ENCODE measurements around the gene CASK. TPM values are rescaled to one million over a fixed set of nuclear protein-coding genes. Genes with fewer than 3 reads are reported as not detected.
A peak's percentile ranks its signal among the peaks of the same experiment; 100 is the strongest.

CASK gene
- total RNA-seq, 1 donor from 2014 or later = 33.7 TPM

DNA sequence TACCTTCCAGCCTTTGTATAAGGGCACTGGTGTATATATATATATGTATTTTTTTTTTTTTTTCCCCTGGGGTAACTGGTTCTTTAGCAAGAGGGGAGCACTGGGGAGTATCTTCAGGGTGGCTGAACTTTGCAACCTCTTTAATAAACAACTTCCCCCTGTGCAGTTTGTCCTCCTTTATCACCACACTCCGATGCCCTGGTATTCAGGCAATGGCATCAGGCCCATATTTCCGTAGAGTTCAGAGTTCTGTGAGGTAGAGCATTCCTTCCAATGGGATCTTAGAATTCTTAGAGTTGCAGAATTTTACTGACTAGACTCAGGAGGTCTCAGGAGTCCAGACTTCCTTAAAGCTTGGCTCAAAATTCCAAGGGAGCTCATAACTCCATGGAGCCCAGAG, 451.6 kb downstream of the CASK start:
- Histone ChIP-seq H3K9me3 (no peaks in the 10 kb centered on the region), H3K36me3 (no peaks in the 10 kb centered on the region), H3K4me1 (no peaks in the 10 kb centered on the region), H3K27me3 (no peaks in the 10 kb centered on the region), H3K4me3 (no peak overlapping the region), H3K27ac (no peak overlapping the region)
- intact Hi-C loops (cut with DNase I) = no loop called here
- TF ChIP-seq, protein P1, sequence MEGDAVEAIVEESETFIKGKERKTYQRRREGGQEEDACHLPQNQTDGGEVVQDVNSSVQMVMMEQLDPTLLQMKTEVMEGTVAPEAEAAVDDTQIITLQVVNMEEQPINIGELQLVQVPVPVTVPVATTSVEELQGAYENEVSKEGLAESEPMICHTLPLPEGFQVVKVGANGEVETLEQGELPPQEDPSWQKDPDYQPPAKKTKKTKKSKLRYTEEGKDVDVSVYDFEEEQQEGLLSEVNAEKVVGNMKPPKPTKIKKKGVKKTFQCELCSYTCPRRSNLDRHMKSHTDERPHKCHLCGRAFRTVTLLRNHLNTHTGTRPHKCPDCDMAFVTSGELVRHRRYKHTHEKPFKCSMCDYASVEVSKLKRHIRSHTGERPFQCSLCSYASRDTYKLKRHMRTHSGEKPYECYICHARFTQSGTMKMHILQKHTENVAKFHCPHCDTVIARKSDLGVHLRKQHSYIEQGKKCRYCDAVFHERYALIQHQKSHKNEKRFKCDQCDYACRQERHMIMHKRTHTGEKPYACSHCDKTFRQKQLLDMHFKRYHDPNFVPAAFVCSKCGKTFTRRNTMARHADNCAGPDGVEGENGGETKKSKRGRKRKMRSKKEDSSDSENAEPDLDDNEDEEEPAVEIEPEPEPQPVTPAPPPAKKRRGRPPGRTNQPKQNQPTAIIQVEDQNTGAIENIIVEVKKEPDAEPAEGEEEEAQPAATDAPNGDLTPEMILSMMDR (IDR thresholded peaks at IDR 0.05) = no peak
- DNase-seq (ENCODE audit: low spot score in 2 of 2) = no peak

DNA sequence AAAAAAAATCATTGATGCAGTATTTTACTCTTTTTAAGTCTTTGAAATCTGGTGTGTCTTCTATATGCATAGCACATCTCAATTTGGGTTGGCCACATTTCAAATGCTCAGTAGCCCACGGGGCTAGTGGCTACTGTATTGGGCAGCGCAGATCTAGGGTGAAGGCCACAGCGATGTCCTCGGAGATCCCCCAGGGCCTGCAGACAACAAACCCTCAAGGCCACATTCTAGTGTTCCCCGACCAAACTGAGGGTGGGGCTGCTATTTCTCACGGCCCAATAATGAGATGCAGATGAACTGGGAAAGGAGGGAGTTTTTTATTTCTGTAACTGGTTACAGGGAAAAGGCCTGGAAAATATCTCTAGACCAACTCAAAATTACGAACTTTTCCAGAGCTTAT, 452.6 kb downstream of the CASK start:
- TF ChIP-seq, protein P1 (IDR thresholded peaks at IDR 0.05) = no peak
- Histone ChIP-seq H3K4me3 (no peak overlapping the region), H3K27ac (no peak overlapping the region), H3K27me3 (no peaks in the 10 kb centered on the region), H3K36me3 (no peaks in the 10 kb centered on the region), H3K4me1 (no peaks in the 10 kb centered on the region), H3K9me3 (no peaks in the 10 kb centered on the region)
- DNase-seq (ENCODE audit: low spot score in 2 of 2) = no peak
- intact Hi-C loops (cut with DNase I) = no loop called here

DNA sequence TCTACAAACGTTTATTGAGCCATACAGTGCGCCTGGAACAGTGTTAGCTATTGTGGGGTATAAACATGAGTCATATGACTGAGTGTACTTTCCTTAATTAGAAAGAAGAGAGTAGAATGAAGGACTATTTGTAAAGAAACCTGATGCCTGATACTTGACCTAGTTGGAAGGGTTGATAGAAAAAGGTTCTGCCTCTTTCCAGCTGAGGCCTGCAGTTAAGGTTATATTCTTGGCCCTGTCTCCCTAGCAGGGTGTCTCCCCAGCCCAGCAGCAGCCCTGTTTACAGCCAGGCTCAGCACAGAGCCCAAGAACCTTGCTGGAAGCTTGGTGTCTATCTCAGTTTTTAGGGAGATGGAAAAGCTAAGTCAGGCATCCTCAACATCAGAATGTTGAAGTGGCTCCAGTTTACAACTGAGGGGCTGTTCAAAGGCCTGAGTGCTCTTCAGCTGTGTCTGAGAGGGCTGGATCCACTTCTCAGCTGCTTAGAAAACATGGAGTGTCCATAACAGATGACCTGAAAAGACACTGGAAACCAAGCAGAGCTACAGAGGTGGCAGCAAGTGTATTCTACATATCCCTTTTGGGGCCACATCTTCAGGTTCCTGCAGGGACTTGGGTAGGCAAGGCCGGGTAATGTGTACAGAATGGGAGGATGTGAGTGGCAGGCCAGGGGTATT, 454.6 kb downstream of the CASK start:
- H3K9me3 ChIP-seq = no peaks in the 10 kb centered on the region
- no peaks in the 10 kb centered on the region for H3K36me3 ChIP-seq
- H3K4me3 ChIP-seq = no peak overlapping the region
- intact Hi-C loops (cut with DNase I) = no loop called here
- H3K27me3 ChIP-seq = no peaks in the 10 kb centered on the region
- no peaks in the 10 kb centered on the region for H3K4me1 ChIP-seq
- TF ChIP-seq, protein P1 (IDR thresholded peaks at IDR 0.05) = no peak
- H3K27ac ChIP-seq = peak overlapping the region in 1 of 2 donors; percentile 14
- no peak for DNase-seq (ENCODE audit: low spot score in 2 of 2)

Other genes starting within 250 kb of the CASK start
- 1.5 TPM for gene GPR34, start 234.6 kb downstream of the CASK start, total RNA-seq
- not detected for gene GPR82, start 199.4 kb downstream of the CASK start, total RNA-seq

Measured in ascending aorta (tissue), 2 donors.